ENCODE measurements around the gene LIMA1.

GRCh38 chr12:50263832-50264231, 19.5 kb downstream of the LIMA1 start:
- TF ChIP-seq, protein P1, sequence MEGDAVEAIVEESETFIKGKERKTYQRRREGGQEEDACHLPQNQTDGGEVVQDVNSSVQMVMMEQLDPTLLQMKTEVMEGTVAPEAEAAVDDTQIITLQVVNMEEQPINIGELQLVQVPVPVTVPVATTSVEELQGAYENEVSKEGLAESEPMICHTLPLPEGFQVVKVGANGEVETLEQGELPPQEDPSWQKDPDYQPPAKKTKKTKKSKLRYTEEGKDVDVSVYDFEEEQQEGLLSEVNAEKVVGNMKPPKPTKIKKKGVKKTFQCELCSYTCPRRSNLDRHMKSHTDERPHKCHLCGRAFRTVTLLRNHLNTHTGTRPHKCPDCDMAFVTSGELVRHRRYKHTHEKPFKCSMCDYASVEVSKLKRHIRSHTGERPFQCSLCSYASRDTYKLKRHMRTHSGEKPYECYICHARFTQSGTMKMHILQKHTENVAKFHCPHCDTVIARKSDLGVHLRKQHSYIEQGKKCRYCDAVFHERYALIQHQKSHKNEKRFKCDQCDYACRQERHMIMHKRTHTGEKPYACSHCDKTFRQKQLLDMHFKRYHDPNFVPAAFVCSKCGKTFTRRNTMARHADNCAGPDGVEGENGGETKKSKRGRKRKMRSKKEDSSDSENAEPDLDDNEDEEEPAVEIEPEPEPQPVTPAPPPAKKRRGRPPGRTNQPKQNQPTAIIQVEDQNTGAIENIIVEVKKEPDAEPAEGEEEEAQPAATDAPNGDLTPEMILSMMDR (IDR thresholded peaks at IDR 0.05; ENCODE audit: low read length) = no peak
- TF ChIP-seq EZH2phosphoT487 (IDR thresholded peaks at IDR 0.05; ENCODE audit: low read length) = no peak

Measured in MM.1S (cell line).